Endothelial cell of umbilical vein (primary cell): ENCODE results near the gene GMEB2.

Source experiments
- EZH2 ChIP-seq: IDR thresholded peaks from 2 replicates; pipeline ENCODE4 v1.6.1; 2012; ENCODE audit warnings: borderline replicate concordance, low read depth, mild to moderate bottlenecking, moderate library complexity, low read length, inconsistent platforms; ENCODE audit not compliant: severe bottlenecking
- JUN ChIP-seq: IDR thresholded peaks from 2 replicates; pipeline ENCODE4 v1.6.1; 2011; ENCODE audit warnings: borderline replicate concordance, low read depth; ENCODE audit not compliant: insufficient read length, insufficient read depth
- MYC ChIP-seq: IDR thresholded peaks from one replicate; pipeline ENCODE4 v1.6.1; 2011; ENCODE audit warnings: mild to moderate bottlenecking, low read depth, low read length
- POLR2A ChIP-seq: IDR thresholded peaks from 2 replicates; pipeline ENCODE4 v1.6.1; 2012; ENCODE audit warnings: low read depth, mild to moderate bottlenecking, control low read depth, low read length
- POLR2AphosphoS5 ChIP-seq: IDR thresholded peaks from 2 replicates; pipeline ENCODE4 v1.6.1; 2012; ENCODE audit warnings: low read depth, mild to moderate bottlenecking, control low read depth, low read length, moderate library complexity; ENCODE audit not compliant: insufficient read depth
- TF ChIP-seq, protein P1 (sequence below): IDR thresholded peaks from 2 replicates; pipeline ENCODE4 v1.6.1; 2011; ENCODE audit not compliant: insufficient read depth, insufficient read length
- TF ChIP-seq, protein P2 (sequence below), 2 donors: IDR thresholded peaks; 1 replicate in 1 of 2; 2 replicates in 1 of 2; pipeline ENCODE4 v1.5.1; 2011; ENCODE audit warnings: low read length in 2 of 2, mild to moderate bottlenecking in 2 of 2, moderate library complexity in 2 of 2, control low read depth in 1 of 2, inconsistent platforms in 1 of 2, low read depth in 1 of 2; ENCODE audit not compliant: insufficient read depth in 1 of 2; ENCODE audit errors: extremely low read depth in 1 of 2

DNA sequence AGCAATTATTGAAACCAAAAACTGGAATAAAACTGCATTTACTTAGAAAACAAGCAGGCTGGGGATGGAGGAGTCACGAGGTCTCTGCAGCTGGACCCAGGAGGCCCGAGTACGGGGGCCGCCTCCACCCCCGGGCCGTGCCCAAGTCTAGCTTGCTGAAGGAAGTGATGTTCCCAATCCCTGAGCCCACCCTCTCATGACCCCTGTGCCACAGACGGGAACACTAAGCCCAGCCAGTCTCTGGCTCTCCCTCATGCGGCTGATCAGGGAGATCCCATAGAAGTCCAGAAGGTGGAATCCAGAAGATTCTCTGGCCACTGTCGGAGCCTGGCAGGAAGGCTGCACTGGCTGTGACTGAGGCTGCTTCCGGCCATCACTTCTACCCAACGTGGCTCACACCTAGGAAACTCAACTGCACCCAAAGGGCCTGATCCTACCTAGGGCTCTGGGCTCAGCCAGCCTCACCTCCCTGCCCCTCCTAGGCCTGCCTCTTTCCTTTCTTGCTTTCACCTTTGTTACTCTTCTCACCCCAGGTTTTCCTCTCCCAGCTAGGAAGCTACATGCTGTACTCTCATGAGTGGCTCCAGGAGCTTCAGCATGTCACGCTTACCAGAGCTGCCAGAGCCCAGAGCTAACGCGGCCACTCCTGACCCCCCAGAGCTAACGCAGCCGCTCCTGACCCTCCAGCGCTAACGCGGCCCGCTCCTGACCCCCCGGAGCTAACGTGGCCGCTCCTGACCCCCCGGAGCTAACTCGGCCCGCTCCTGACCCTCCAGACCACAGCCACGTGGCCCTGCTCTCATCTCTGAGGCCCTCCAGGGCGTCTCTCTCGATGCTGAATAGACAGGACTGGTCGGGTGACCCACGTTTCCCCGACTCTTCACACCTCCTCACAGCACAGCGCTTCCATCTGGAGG lies 28.2 kb downstream of the GMEB2 start:
- TF ChIP-seq, protein P1, sequence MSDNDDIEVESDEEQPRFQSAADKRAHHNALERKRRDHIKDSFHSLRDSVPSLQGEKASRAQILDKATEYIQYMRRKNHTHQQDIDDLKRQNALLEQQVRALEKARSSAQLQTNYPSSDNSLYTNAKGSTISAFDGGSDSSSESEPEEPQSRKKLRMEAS = no peak
- TF ChIP-seq, protein P2, sequence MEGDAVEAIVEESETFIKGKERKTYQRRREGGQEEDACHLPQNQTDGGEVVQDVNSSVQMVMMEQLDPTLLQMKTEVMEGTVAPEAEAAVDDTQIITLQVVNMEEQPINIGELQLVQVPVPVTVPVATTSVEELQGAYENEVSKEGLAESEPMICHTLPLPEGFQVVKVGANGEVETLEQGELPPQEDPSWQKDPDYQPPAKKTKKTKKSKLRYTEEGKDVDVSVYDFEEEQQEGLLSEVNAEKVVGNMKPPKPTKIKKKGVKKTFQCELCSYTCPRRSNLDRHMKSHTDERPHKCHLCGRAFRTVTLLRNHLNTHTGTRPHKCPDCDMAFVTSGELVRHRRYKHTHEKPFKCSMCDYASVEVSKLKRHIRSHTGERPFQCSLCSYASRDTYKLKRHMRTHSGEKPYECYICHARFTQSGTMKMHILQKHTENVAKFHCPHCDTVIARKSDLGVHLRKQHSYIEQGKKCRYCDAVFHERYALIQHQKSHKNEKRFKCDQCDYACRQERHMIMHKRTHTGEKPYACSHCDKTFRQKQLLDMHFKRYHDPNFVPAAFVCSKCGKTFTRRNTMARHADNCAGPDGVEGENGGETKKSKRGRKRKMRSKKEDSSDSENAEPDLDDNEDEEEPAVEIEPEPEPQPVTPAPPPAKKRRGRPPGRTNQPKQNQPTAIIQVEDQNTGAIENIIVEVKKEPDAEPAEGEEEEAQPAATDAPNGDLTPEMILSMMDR (IDR thresholded peaks at IDR 0.05; ENCODE audit: extremely low read depth in 1 of 2, insufficient read depth in 1 of 2, low read depth in 1 of 2, low read length in 2 of 2) = no peak
- TF ChIP-seq POLR2AphosphoS5 = no peak
- TF ChIP-seq POLR2A = no peak
- TF ChIP-seq MYC = no peak
- TF ChIP-seq JUN = no peak
- no peak for TF ChIP-seq EZH2
